HT1080 (cell line): ENCODE measurements around the gene TEKT5. TPM values are rescaled to one million over a fixed set of nuclear protein-coding genes. Genes with fewer than 3 reads are reported as not detected.
A peak's percentile ranks its signal among the peaks of the same experiment; 100 is the strongest.
"Not testable (repeated sequence)": the region's sequence is repeated elsewhere in the genome, so short reads cannot be mapped to it uniquely, and the experiment has no call there.

ENCODE experiments used
- DNase-seq: peaks from one replicate; pipeline ENCODE4 v3.0.0-alpha.2; 2015; ENCODE audit warnings: low read depth
- total RNA-seq: library from RNA; depleted of rRNA; stranded (reverse); fragments of >200 nt; shearing (Covaris generic); gene quantifications from 2 replicates; pipeline ENCODE4 v1.2.3, GENCODE V29; 2014

The TEKT5 gene
- total RNA-seq, 1 experiment from 2014 or later: 0.11 TPM

DNA sequence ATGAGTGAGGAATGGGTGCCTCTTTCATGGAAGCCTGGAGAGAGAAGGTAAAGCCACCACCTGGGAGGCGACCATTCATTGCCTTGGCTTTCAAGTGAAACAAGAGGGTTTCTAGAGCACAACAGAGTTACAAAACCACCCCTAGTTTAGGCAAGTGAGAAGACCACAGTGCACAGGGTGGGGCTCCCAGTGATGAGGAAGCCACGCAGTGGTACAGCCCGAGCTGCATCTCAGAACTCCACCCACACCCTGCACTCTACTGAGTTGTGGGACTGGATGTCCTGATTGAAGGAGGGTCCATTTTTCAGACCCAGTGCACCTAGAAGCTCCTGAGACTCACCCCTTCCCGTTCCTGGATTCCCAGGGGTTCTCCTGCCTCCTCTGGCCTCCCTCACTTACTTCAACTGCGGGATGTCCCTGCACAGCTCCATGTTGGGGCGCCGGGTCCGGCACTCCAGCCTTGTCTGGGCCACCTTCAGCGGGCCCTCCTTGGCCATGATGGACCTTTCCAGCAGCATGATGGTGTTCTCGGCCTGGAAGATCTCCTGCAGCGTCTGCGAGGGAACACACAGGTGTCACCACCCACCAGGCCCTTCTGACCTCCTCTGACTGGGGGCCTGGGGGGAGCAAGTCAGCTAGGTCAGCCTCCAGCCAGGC, 59.2 kb downstream of the TEKT5 start:
- no peak for DNase-seq

DNA sequence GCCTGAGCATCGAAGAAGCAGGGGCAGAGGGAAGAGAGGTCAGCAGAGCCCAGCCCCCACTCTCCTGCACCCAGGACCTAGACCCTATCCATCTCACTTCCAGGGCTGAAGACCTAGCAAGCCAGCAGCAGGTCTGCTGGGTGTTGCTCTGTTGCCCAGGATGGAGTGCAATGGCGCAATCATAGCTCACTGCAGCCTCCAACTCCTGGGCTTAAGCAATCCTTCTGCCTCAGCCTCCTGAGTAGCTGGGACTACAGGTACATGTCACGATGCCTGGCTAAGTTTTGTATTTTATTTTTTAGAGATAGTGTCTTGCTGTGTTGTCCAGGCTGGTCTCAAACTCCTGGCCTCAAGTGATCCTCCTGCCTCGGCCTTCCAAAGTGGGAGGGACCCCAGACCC, 61.3 kb downstream of the TEKT5 start:
- DNase-seq: not testable (repeated sequence)

DNA sequence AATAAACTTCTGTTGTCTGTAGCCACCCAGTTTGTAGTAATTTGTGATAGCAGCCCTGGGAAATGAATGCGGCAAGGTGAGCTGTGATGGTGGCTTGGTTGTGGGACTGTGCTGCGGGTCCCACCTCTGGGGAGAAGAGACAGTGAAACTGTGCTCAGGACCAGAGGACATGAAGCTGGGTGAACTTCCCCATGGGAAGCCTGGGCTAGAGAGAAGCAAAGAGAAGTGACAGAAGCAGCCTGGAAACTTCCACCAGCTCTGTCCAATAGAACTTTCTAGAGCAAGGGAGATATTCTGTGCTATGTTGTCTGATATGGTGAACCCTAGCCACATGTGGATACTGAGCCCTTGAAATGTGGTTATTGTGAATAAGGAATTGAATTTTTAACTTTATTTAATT, 62.8 kb downstream of the TEKT5 start:
- DNase-seq: no peak

- DNase-seq: no peak
Measured at GRCh38 chr16:10629592-10629963, 65.2 kb downstream of the TEKT5 start.

DNA sequence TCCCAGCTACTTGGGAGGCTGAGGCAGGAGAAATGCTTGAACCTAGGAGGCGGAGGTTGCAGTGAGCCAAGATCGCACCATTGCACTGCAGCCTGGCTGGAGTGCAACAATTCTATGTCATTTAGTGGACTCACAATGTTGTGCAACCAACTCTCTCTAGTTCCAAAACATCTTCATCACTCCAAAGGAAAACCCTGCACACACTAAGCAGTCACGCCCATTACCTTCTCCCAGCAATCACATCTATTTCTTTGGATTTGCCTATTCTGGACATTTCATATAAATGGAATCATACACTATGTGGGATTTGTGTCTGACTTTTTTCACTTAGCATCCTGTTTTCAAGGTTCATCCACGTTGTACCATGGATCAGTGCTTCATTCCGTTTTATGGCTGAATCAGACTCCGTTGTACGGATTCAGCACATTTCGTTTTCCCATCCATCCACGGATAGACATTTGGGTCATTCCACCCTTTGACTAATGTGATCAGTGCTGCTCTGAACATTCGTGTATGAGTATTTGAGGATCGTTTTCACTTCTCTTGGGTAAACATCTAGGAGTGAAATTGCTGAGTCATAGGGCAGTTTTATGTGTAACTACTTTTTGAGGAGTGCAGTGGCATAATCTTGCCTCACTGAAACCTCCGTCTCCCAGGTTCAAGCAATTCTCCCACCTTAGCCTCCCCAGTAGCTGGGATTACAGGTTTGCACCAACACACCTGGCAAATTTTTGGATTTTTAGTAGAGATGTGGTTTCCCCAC, 69.0 kb downstream of the TEKT5 start:
- DNase-seq: peak; percentile 22

DNA sequence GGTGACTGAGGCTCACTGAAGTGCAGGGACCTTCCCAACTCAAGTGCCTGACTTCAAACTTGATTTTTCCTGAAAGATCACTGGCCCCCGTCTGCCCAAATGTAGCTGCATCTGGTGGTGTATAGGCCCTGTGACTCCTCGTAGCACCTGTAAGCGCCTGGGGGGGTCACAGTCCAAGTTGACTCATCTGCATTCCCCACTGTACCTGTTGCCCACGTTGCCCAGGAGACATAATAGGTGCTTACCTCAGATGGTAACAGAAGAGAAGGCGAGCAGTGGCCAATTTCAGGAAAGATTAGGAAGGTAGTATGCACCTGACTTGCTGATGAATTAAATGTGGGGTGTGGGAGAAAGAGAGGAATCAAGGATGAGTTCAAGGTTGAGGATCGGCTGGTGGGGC, 70.2 kb downstream of the TEKT5 start:
- no peak for DNase-seq

DNA sequence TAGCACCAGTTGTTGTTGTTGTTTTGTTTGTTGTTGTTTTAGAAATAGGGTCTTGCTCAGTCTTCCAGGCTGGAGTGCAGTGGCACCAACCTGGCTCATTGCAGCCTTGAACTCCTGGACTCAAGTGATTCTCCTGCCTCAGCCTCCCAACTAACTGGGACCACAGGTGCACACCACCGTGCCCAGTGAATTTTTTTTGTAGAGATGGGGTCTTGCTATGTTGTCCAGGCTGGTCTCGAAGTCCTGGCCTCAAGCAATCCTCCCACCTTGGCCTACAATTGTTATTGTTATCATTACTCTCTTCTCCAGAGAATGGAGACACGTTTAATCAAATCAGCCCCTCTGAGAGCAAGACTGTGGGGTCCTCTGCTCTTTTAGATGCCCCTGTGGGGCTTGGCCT, 71.7 kb downstream of the TEKT5 start:
- DNase-seq: no peak

- no peak for DNase-seq
Measured at GRCh38 chr16:10622036-10622921, 72.5 kb downstream of the TEKT5 start.

- DNase-seq: not testable (repeated sequence)
Measured at GRCh38 chr16:10621216-10621949, 73.3 kb downstream of the TEKT5 start.

DNA sequence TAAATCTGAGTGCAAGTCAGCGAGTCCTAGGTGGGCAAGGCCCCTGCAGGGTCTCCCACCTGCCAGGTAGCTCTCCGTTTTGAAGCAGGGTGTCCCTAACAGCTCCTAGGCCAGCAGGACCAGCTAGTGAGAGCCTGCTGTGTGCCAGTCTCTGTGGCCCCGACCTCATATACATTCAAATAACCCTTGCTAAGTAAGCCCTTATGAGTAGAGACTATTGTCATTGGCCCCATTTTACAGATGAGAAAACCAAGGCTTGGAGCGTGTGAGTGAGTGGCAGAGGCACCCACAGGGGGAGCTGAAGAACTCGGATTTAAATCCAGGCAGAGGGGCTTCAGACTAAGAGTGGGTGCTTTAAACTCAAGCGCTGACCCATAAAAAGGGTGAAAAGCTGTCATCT, 74.6 kb downstream of the TEKT5 start:
- no peak for DNase-seq

DNA sequence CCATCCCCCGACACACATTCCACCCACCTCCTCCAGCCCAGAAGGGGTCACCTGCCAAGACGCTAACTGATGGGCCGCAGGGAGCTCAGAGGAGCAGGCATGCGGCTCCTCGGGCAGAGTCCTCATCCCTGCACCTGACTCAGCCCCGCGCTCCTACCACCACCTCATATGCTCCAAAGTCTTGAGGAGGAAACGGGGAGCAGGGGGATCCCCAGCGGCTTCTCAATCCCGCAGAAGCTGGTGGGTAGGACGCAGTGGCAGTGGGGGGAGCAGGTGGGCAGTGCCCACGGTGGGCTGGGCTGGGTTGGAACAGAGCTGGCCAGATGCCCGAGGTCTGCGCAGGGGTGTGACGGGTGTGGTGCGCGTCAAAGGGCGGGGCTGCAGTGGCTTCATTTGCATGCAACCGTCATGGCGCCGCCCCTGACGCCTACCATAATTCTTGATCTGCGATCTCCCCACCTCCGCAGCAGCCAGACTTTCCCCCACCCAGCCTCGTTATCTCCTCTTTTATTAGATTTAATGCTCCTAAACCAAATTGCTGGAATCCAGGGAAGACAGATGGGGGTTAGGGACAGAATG, 75.4 kb downstream of the TEKT5 start:
- DNase-seq: no peak

GRCh38 chr16:10618710-10619209, 76.0 kb downstream of the TEKT5 start:
- no peak for DNase-seq

- no peak for DNase-seq
Measured at GRCh38 chr16:10617662-10618420, 76.9 kb downstream of the TEKT5 start.

- peak; percentile 32 for DNase-seq
Measured at GRCh38 chr16:10616756-10617640, 77.7 kb downstream of the TEKT5 start.

DNA sequence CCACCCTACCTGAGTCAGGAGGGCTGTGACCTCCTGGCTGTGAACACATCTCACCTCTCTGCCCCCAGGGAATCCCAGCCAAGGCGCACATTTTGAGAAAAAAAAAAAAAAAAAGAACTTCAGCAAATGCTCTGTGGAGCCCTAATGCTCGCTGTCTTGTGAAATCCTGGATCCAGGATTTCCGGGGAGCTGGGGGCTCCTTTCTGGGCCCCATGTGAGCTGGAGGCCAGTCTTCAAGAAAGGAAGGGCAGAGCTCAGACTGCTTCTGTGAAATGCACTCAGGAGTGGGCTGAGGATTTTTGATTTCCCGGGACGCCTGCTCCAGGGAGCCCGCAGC, 78.3 kb downstream of the TEKT5 start:
- no peak for DNase-seq

DNA sequence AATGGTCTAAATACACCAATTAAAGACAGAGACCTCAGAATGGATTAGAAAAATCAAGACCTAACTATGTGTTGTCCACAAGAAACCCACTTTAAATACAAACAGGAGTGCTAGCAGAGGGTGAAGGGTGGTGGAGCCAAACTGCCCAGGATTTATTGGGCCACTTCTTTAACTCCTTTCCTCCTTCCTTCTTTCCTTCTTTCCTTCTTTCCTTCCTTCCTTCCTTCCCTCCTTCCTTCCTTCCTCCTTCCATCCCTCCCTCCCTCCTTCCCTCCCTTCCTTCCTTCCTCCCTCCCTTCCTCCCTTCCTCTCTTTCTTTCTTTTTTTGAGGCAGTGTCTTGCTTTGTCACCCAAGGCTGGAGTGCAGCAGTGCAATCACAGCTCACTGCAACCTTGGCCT, 80.0 kb downstream of the TEKT5 start:
- no peak for DNase-seq

DNA sequence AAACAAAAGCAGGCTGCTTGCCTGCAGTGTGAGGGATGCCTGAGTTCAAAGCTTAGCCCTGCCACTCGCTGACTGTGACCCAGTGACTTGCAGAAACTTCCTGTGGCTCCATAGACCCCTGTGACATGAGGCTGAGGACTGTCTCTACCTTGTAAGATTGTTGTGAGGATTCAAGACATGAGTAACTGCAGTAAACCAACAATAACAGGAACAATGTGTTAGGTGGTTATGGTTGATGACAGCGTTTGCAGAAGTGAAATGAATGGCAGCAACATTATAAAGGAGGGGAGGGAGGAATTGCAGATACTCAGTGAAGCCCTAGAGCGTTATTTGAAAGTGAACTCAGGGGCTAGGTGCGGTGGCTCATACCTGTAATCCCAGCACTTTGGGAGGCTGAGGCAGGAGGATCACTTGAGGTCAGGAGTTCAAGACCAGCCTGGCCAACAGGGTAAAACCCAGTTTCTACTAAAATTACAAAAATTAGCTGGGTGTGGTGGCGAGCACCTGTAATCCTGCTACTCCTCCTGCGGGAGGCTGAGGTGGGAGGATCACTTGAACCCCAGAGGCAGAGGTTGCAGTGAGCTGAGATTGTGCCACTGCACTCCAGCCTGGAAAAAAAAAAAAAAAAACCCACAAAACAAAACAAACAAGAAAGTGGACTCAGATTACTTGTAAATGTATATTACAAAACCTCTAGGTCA, 80.8 kb downstream of the TEKT5 start:
- no peak for DNase-seq

GRCh38 chr16:10612649-10613179, 82.0 kb downstream of the TEKT5 start:
- no peak for DNase-seq
